ENCODE results near the gene DCDC1.

Gene DCDC1

GRCh38 chr11:31231601-31232000 lies 137.9 kb downstream of the DCDC1 start:
- DNase-seq (ENCODE audit: low read depth), result no peak

GRCh38 chr11:31218847-31219246 lies 150.7 kb downstream of the DCDC1 start:
- DNase-seq (ENCODE audit: low read depth), result no peak

- no peak for DNase-seq (ENCODE audit: low read depth)
Observed at GRCh38 chr11:31214372-31214771, 155.2 kb downstream of the DCDC1 start.

GRCh38 chr11:31199378-31199777 lies 170.2 kb downstream of the DCDC1 start:
- no peak for DNase-seq (ENCODE audit: low read depth)

GRCh38 chr11:31173926-31174680 lies 195.4 kb downstream of the DCDC1 start:
- no peak for DNase-seq (ENCODE audit: low read depth)

GRCh38 chr11:31160504-31161422 lies 208.8 kb downstream of the DCDC1 start:
- no peak for DNase-seq (ENCODE audit: low read depth)

- no peak for DNase-seq (ENCODE audit: low read depth)
Observed at GRCh38 chr11:31150841-31151240, 218.7 kb downstream of the DCDC1 start.

- DNase-seq (ENCODE audit: low read depth), result no peak
Observed at GRCh38 chr11:31150011-31150410, 219.5 kb downstream of the DCDC1 start.

GRCh38 chr11:31141789-31142188 lies 227.8 kb downstream of the DCDC1 start:
- DNase-seq (ENCODE audit: low read depth), result no peak

- no peak for DNase-seq (ENCODE audit: low read depth)
Observed at GRCh38 chr11:31139479-31139878, 230.1 kb downstream of the DCDC1 start.

- DNase-seq (ENCODE audit: low read depth), result no peak
Observed at GRCh38 chr11:31132531-31133421, 236.8 kb downstream of the DCDC1 start.

- no peak for DNase-seq (ENCODE audit: low read depth)
Observed at GRCh38 chr11:31131760-31132159, 237.8 kb downstream of the DCDC1 start.

GRCh38 chr11:31127290-31127689 lies 242.2 kb downstream of the DCDC1 start:
- no peak for DNase-seq (ENCODE audit: low read depth)

- no peak for DNase-seq (ENCODE audit: low read depth)
Observed at GRCh38 chr11:31120428-31120827, 249.1 kb downstream of the DCDC1 start.

- DNase-seq (ENCODE audit: low read depth), result no peak
Observed at GRCh38 chr11:31118566-31118965, 251.0 kb downstream of the DCDC1 start.

- DNase-seq (ENCODE audit: low read depth), result no peak
Observed at GRCh38 chr11:31117038-31117437, 252.5 kb downstream of the DCDC1 start.

- DNase-seq (ENCODE audit: low read depth), result no peak
Observed at GRCh38 chr11:31114442-31114841, 255.1 kb downstream of the DCDC1 start.

- no peak for DNase-seq (ENCODE audit: low read depth)
Observed at GRCh38 chr11:31110830-31111229, 258.7 kb downstream of the DCDC1 start.

GRCh38 chr11:31109446-31109845 lies 260.1 kb downstream of the DCDC1 start:
- DNase-seq (ENCODE audit: low read depth), result no peak

- DNase-seq (ENCODE audit: low read depth), result no peak
Observed at GRCh38 chr11:31107649-31108048, 261.9 kb downstream of the DCDC1 start.

GRCh38 chr11:31106968-31107576 lies 262.5 kb downstream of the DCDC1 start:
- peak; percentile 3 for DNase-seq (ENCODE audit: low read depth)

GRCh38 chr11:31106326-31106725 lies 263.2 kb downstream of the DCDC1 start:
- DNase-seq (ENCODE audit: low read depth), result no peak
